ENCODE data around the gene ADNP2. TPM values are rescaled to one million over a fixed set of nuclear protein-coding genes. Genes with fewer than 3 reads are reported as not detected.

Gene ADNP2
- total RNA-seq, 1 experiment from 2014 or later, result 12.6 TPM

DNA sequence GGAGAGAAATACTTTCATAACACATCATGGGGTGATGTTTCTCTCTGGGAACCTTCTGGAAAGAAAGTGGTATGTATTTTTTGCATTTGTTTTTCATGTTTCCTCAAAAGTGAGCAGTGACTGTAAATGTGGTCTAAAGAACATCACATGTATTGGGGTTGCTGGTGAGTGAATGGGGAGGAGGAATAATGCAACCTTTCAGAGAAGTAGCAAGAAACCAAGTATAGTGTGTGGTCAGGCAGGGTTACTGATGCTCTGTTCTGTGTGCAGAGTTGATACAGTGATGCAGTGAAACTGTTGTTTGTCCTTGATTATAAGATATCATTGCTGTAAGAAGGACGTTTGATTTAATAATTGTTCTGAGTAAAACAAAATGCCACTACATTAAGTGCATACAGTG is 24.1 kb downstream of the ADNP2 start:
- intact Hi-C loops (cut with micrococcal nuclease; ENCODE audit: unreplicated experiment), result no loop called here
- BruUV-seq (replicated peaks), result no TSS peak

DNA sequence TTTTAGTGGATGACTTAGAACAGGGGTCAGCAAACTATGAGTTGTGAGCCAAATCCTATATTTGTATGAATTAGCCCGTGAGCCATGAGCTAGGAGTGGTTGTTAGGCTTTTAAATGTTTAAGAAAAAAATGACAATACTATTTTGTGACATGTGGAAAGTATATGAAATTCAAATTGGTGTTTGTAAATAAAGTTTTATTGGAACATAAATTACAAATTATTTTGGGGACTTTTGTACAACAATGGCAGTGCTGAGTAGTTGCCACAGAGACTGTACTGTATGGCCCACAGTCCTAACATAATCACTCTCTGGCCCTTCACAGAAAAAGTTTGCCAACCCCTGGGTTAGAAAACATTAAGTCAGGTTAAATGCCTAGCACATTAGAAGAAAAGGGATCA is 26.1 kb downstream of the ADNP2 start:
- Histone ChIP-seq H3K27me3 (ENCODE audit: insufficient read depth, low read depth) (no peaks in the 10 kb centered on the region), H3K4me3 (no peak overlapping the region), H3K4me1 (replicated peaks; ENCODE audit: insufficient read depth) (no peaks in the 10 kb centered on the region), H3K4me2 (no peak overlapping the region), H3K79me2 (ENCODE audit: low read depth) (peaks cover 16% of the 10 kb centered on the region), H2AFZ (no peak overlapping the region), H3K36me3 (ENCODE audit: low read depth) (peaks cover 49% of the 10 kb centered on the region), H4K20me1 (ENCODE audit: insufficient read depth) (peaks cover 18% of the 10 kb centered on the region), H3K9me3 (ENCODE audit: insufficient read depth, low read depth) (no peaks in the 10 kb centered on the region), H3F3A (ENCODE audit: insufficient read depth, low read depth) (no peaks in the 10 kb centered on the region), H3K9me2 (ENCODE audit: insufficient read depth) (no peaks in the 10 kb centered on the region), H3K27ac (no peak overlapping the region)
- no peak for DNase-seq
- ChIA-PET POLR2A (ENCODE audit: unreplicated experiment) (no interaction called here), CTCF (no interaction called here)
- TF ChIP-seq, protein P1, sequence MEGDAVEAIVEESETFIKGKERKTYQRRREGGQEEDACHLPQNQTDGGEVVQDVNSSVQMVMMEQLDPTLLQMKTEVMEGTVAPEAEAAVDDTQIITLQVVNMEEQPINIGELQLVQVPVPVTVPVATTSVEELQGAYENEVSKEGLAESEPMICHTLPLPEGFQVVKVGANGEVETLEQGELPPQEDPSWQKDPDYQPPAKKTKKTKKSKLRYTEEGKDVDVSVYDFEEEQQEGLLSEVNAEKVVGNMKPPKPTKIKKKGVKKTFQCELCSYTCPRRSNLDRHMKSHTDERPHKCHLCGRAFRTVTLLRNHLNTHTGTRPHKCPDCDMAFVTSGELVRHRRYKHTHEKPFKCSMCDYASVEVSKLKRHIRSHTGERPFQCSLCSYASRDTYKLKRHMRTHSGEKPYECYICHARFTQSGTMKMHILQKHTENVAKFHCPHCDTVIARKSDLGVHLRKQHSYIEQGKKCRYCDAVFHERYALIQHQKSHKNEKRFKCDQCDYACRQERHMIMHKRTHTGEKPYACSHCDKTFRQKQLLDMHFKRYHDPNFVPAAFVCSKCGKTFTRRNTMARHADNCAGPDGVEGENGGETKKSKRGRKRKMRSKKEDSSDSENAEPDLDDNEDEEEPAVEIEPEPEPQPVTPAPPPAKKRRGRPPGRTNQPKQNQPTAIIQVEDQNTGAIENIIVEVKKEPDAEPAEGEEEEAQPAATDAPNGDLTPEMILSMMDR (conservative IDR thresholded peaks at IDR 0.05), result no peak
- TF ChIP-seq EZH2 (IDR thresholded peaks at IDR 0.05; ENCODE audit: low read depth), result no peak
- no TSS peak for BruUV-seq (replicated peaks)
- intact Hi-C loops (cut with micrococcal nuclease; ENCODE audit: unreplicated experiment), result no loop called here

More for the DNA sequence above, 24.1 kb downstream of the ADNP2 start:
- H3K4me1 ChIP-seq (replicated peaks; ENCODE audit: insufficient read depth), result no peaks in the 10 kb centered on the region
- ChIA-PET POLR2A (ENCODE audit: unreplicated experiment) (no interaction called here), CTCF (no interaction called here)
- no peak overlapping the region for H3K4me3 ChIP-seq
- H3F3A ChIP-seq (ENCODE audit: insufficient read depth, low read depth), result no peaks in the 10 kb centered on the region
- H3K27ac ChIP-seq, result no peak overlapping the region
- no peaks in the 10 kb centered on the region for H3K27me3 ChIP-seq (ENCODE audit: insufficient read depth, low read depth)
- H3K36me3 ChIP-seq (ENCODE audit: low read depth), result peaks cover 31% of the 10 kb centered on the region
- no peak overlapping the region for H2AFZ ChIP-seq
- no peaks in the 10 kb centered on the region for H3K9me2 ChIP-seq (ENCODE audit: insufficient read depth)
- H4K20me1 ChIP-seq (ENCODE audit: insufficient read depth), result peaks cover 31% of the 10 kb centered on the region
- H3K79me2 ChIP-seq (ENCODE audit: low read depth), result peaks cover 28% of the 10 kb centered on the region
- no peak for DNase-seq
- no peak overlapping the region for H3K4me2 ChIP-seq
- no peaks in the 10 kb centered on the region for H3K9me3 ChIP-seq (ENCODE audit: insufficient read depth, low read depth)
- TF ChIP-seq, protein P1 (conservative IDR thresholded peaks at IDR 0.05), result no peak
- TF ChIP-seq EZH2 (IDR thresholded peaks at IDR 0.05; ENCODE audit: low read depth), result no peak

DNA sequence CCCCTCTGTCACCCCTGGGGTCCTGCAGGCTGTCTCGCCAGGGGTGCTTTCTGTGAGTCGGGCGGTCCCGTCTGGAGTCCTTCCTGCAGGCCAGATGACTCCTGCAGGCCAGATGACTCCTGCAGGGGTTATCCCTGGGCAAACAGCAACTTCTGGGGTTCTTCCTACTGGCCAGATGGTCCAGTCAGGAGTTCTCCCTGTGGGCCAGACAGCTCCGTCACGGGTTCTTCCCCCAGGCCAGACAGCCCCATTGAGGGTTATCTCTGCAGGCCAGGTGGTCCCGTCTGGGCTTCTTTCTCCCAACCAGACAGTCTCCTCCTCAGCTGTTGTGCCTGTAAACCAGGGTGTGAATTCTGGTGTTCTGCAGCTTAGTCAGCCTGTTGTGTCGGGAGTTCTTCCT is 27.6 kb downstream of the ADNP2 start:
- H3F3A ChIP-seq (ENCODE audit: insufficient read depth, low read depth), result no peaks in the 10 kb centered on the region
- no peak for TF ChIP-seq EZH2 (IDR thresholded peaks at IDR 0.05; ENCODE audit: low read depth)
- TF ChIP-seq, protein P1 (conservative IDR thresholded peaks at IDR 0.05), result no peak
- no peak overlapping the region for H3K27ac ChIP-seq
- H3K9me2 ChIP-seq (ENCODE audit: insufficient read depth), result no peaks in the 10 kb centered on the region
- H3K9me3 ChIP-seq (ENCODE audit: insufficient read depth, low read depth), result no peaks in the 10 kb centered on the region
- DNase-seq, result no peak
- no TSS peak for BruUV-seq (replicated peaks)
- H3K4me3 ChIP-seq, result no peak overlapping the region
- no peaks in the 10 kb centered on the region for H3K4me1 ChIP-seq (replicated peaks; ENCODE audit: insufficient read depth)
- H3K79me2 ChIP-seq (ENCODE audit: low read depth), result peaks cover 6% of the 10 kb centered on the region; the same call in 1 of the 2 replicates
- intact Hi-C loops (cut with micrococcal nuclease; ENCODE audit: unreplicated experiment), result no loop called here
- no peak overlapping the region for H2AFZ ChIP-seq
- CTCF ChIA-PET, result no interaction called here
- POLR2A ChIA-PET (ENCODE audit: unreplicated experiment), result no interaction called here
- H3K27me3 ChIP-seq (ENCODE audit: insufficient read depth, low read depth), result no peaks in the 10 kb centered on the region
- H4K20me1 ChIP-seq (ENCODE audit: insufficient read depth), result peaks cover 12% of the 10 kb centered on the region
- H3K4me2 ChIP-seq, result no peak overlapping the region
- H3K36me3 ChIP-seq (ENCODE audit: low read depth), result peaks cover 49% of the 10 kb centered on the region
